ENCODE results near the gene SPATA32.
"Not testable (repeated sequence)": the region's sequence is repeated elsewhere in the genome, so short reads cannot be mapped to it uniquely, and the experiment has no call there.

Gene SPATA32

DNA sequence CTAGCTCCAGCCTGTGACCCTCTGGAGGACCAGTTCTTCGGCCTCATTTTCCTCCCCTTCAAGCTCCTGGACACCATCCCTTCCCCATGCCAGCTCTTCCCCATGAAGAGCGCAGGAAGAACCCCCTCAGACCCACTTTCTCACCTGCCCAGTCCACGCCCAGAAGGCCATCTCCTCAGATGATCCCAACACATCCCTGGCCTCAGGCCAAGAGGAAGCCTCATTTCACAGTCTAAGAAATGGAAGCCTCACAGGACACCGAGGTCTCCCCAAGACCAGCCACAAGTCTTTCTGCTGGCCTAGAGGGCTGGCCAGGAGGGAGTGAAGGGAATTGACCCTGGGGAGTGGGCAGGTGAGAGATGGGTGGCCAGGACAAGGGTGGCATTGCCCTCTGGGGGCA, 8.0 kb downstream of the SPATA32 start:
- no peak overlapping the region for H3K9ac ChIP-seq (ENCODE audit: low read depth, low read length)
- no peaks in the 10 kb centered on the region for H3K9me3 ChIP-seq (replicated peaks; ENCODE audit: low read length)
- H3K4me1 ChIP-seq (ENCODE audit: control insufficient read depth, insufficient read depth, low read length) = peaks cover 5% of the 10 kb centered on the region
- H3K36me3 ChIP-seq (ENCODE audit: insufficient read depth, low read length) = no peaks in the 10 kb centered on the region
- H3K4me2 ChIP-seq (ENCODE audit: low read length) = no peak overlapping the region
- H3K27me3 ChIP-seq (ENCODE audit: control insufficient read depth, insufficient read depth, low read length) = no peaks in the 10 kb centered on the region
- H3K4me3 ChIP-seq (ENCODE audit: low read length) = no peak overlapping the region

DNA sequence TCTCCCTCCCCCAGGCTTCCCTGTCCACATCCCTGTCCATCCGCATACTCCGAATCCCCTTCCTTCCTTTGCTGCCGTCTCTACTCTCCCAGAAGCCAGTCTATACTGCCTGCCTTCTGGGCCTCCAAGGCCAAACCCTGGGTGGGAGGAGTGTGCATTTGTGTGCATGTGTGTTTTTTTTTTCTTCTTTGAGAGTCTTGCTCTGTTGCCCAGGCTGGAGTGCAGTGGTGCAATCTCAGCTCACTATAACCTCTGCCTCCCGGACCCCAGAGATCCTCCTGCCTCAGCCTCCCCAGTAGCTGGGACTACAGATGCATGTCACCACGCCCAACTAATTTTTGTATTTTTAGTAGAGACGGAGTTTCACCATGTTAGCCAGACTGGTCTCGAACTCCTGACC, 8.7 kb downstream of the SPATA32 start:
- not testable (repeated sequence) for H3K4me3 ChIP-seq (ENCODE audit: low read length); H3K9me3 ChIP-seq (replicated peaks; ENCODE audit: low read length); H3K9ac ChIP-seq (ENCODE audit: low read depth, low read length); H3K27me3 ChIP-seq (ENCODE audit: control insufficient read depth, insufficient read depth, low read length); H3K4me2 ChIP-seq (ENCODE audit: low read length); H3K36me3 ChIP-seq (ENCODE audit: insufficient read depth, low read length); H3K4me1 ChIP-seq (ENCODE audit: control insufficient read depth, insufficient read depth, low read length)

DNA sequence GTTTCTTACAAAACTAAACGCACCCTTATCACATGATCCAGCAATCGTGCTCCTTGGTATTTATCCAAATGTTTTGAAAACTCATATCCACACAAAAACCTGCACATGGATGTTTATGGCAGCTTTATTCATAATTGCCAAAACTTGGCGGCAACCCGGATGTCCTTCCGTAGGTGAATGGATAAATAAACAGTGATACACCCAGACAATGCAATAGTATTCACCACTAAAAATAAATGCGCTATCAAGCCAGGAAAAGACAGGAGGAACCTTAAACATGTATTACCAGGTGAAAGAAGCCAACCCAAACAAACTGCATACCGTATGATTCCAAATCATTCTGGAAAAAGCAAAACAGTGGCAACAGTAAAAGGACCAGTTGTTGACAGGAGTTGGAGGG, 10.0 kb downstream of the SPATA32 start:
- H3K9me3 ChIP-seq (replicated peaks; ENCODE audit: low read length) = no peaks in the 10 kb centered on the region
- H3K4me1 ChIP-seq (ENCODE audit: control insufficient read depth, insufficient read depth, low read length) = peaks cover 15% of the 10 kb centered on the region
- no peak overlapping the region for H3K4me3 ChIP-seq (ENCODE audit: low read length)
- no peak overlapping the region for H3K9ac ChIP-seq (ENCODE audit: low read depth, low read length)
- no peaks in the 10 kb centered on the region for H3K27me3 ChIP-seq (ENCODE audit: control insufficient read depth, insufficient read depth, low read length)
- H3K4me2 ChIP-seq (ENCODE audit: low read length) = no peak overlapping the region
- H3K36me3 ChIP-seq (ENCODE audit: insufficient read depth, low read length) = no peaks in the 10 kb centered on the region

DNA sequence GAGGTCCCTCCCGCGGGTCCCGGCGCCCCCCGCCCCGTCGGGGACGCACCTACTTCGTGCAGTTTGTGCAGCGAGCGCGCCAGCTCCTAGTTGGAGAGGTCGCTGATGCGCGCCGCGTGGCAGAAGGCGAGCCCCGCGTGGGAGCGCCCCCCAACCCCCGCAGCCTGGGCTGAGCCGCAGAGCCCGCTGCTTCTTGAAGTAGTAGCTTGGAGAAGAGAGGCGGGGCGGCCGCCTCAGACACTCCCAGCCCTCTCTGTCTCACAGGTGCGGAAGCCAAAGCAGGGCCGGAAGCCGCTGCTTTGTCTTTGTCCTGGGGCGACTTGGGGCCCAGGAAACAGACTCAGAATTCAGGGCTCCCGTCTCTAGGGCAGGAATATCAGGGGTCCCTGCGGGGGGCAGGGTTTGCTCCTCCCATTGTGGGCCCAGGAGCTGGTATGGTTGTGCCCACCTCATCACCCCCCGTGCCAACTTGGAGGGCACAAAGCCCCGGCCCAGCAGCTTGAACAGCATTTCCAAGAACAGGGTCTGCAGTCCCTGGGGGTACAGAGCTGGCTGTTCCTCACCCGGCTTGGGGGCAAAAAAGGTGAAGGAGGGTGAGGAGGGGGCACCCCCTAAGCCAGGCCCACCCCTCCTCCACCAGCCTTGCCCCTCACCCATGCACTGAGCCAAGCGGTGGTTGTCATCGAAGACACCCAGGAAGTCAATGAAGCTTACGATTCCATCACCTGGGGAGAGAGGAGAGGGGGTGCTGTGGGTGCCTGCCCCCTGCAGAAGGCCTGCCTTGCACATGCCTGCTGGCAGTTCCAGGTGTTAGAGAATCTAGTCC, 13.5 kb downstream of the SPATA32 start:
- Histone ChIP-seq H3K9ac (ENCODE audit: low read depth, low read length) (peak overlapping the region; percentile 59), H3K27me3 (ENCODE audit: control insufficient read depth, insufficient read depth, low read length) (no peaks in the 10 kb centered on the region), H3K4me2 (ENCODE audit: low read length) (peak overlapping the region; percentile 85), H3K4me1 (ENCODE audit: control insufficient read depth, insufficient read depth, low read length) (peaks cover 20% of the 10 kb centered on the region), H3K4me3 (ENCODE audit: low read length) (peak overlapping the region; percentile 67), H3K9me3 (replicated peaks; ENCODE audit: low read length) (no peaks in the 10 kb centered on the region), H3K36me3 (ENCODE audit: insufficient read depth, low read length) (peaks cover 3% of the 10 kb centered on the region)

- H3K4me2 ChIP-seq (ENCODE audit: low read length) = peak overlapping the region; percentile 85
- H3K4me1 ChIP-seq (ENCODE audit: control insufficient read depth, insufficient read depth, low read length) = peaks cover 15% of the 10 kb centered on the region
- H3K27me3 ChIP-seq (ENCODE audit: control insufficient read depth, insufficient read depth, low read length) = no peaks in the 10 kb centered on the region
- peak overlapping the region; percentile 59 for H3K9ac ChIP-seq (ENCODE audit: low read depth, low read length)
- H3K9me3 ChIP-seq (replicated peaks; ENCODE audit: low read length) = no peaks in the 10 kb centered on the region
- H3K36me3 ChIP-seq (ENCODE audit: insufficient read depth, low read length) = peaks cover 3% of the 10 kb centered on the region
- peak overlapping the region; percentile 67 for H3K4me3 ChIP-seq (ENCODE audit: low read length)
Measured at GRCh38 chr17:45247429-45248131, 14.3 kb downstream of the SPATA32 start.

GRCh38 chr17:45246861-45247428, 14.9 kb downstream of the SPATA32 start:
- Histone ChIP-seq H3K4me1 (ENCODE audit: control insufficient read depth, insufficient read depth, low read length) (peaks cover 15% of the 10 kb centered on the region), H3K4me3 (ENCODE audit: low read length) (peak overlapping the region; percentile 67)

GRCh38 chr17:45246338-45246737, 15.6 kb downstream of the SPATA32 start:
- H3K9me3 ChIP-seq (replicated peaks; ENCODE audit: low read length) = no peaks in the 10 kb centered on the region
- peaks cover 15% of the 10 kb centered on the region for H3K4me1 ChIP-seq (ENCODE audit: control insufficient read depth, insufficient read depth, low read length)
- peaks cover 3% of the 10 kb centered on the region for H3K36me3 ChIP-seq (ENCODE audit: insufficient read depth, low read length)
- H3K4me3 ChIP-seq (ENCODE audit: low read length) = no peak overlapping the region
- peak overlapping the region; percentile 85 for H3K4me2 ChIP-seq (ENCODE audit: low read length)
- H3K27me3 ChIP-seq (ENCODE audit: control insufficient read depth, insufficient read depth, low read length) = no peaks in the 10 kb centered on the region
- no peak overlapping the region for H3K9ac ChIP-seq (ENCODE audit: low read depth, low read length)

More at GRCh38 chr17:45246861-45247428, 14.9 kb downstream of the SPATA32 start:
- Histone ChIP-seq H3K9ac (ENCODE audit: low read depth, low read length) (peak overlapping the region; percentile 59), H3K9me3 (replicated peaks; ENCODE audit: low read length) (no peaks in the 10 kb centered on the region), H3K27me3 (ENCODE audit: control insufficient read depth, insufficient read depth, low read length) (no peaks in the 10 kb centered on the region), H3K4me2 (ENCODE audit: low read length) (peak overlapping the region; percentile 85), H3K36me3 (ENCODE audit: insufficient read depth, low read length) (peaks cover 3% of the 10 kb centered on the region)

- no peak overlapping the region for H3K4me2 ChIP-seq (ENCODE audit: low read length)
- no peak overlapping the region for H3K9ac ChIP-seq (ENCODE audit: low read depth, low read length)
- H3K27me3 ChIP-seq (ENCODE audit: control insufficient read depth, insufficient read depth, low read length) = no peaks in the 10 kb centered on the region
- H3K36me3 ChIP-seq (ENCODE audit: insufficient read depth, low read length) = peaks cover 3% of the 10 kb centered on the region
- H3K4me1 ChIP-seq (ENCODE audit: control insufficient read depth, insufficient read depth, low read length) = peaks cover 22% of the 10 kb centered on the region
- no peaks in the 10 kb centered on the region for H3K9me3 ChIP-seq (replicated peaks; ENCODE audit: low read length)
- no peak overlapping the region for H3K4me3 ChIP-seq (ENCODE audit: low read length)
Measured at GRCh38 chr17:45244725-45245656, 16.9 kb downstream of the SPATA32 start.

GRCh38 chr17:45243750-45244149, 18.1 kb downstream of the SPATA32 start:
- H3K9ac ChIP-seq (ENCODE audit: low read depth, low read length) = no peak overlapping the region
- H3K36me3 ChIP-seq (ENCODE audit: insufficient read depth, low read length) = peaks cover 3% of the 10 kb centered on the region
- H3K4me3 ChIP-seq (ENCODE audit: low read length) = no peak overlapping the region
- no peaks in the 10 kb centered on the region for H3K9me3 ChIP-seq (replicated peaks; ENCODE audit: low read length)
- H3K4me2 ChIP-seq (ENCODE audit: low read length) = no peak overlapping the region
- H3K4me1 ChIP-seq (ENCODE audit: control insufficient read depth, insufficient read depth, low read length) = peaks cover 22% of the 10 kb centered on the region
- no peaks in the 10 kb centered on the region for H3K27me3 ChIP-seq (ENCODE audit: control insufficient read depth, insufficient read depth, low read length)

GRCh38 chr17:45242029-45242414, 19.9 kb downstream of the SPATA32 start:
- Histone ChIP-seq H3K9ac (ENCODE audit: low read depth, low read length) (no peak overlapping the region), H3K27me3 (ENCODE audit: control insufficient read depth, insufficient read depth, low read length) (no peaks in the 10 kb centered on the region), H3K4me1 (ENCODE audit: control insufficient read depth, insufficient read depth, low read length) (peaks cover 13% of the 10 kb centered on the region), H3K36me3 (ENCODE audit: insufficient read depth, low read length) (peaks cover 3% of the 10 kb centered on the region), H3K4me2 (ENCODE audit: low read length) (no peak overlapping the region), H3K9me3 (replicated peaks; ENCODE audit: low read length) (no peaks in the 10 kb centered on the region), H3K4me3 (ENCODE audit: low read length) (no peak overlapping the region)
